A549 treated with GW870086 at 1 μM for 4 hours (cell line): ENCODE measurements around the gene ERBIN. TPM values are rescaled to one million over a fixed set of nuclear protein-coding genes. Genes with fewer than 3 reads are reported as not detected.

Source experiments
- total RNA-seq: library from RNA; stranded (reverse); fragments of 200-300 nt; extraction: Qiagen RNA extraction; gene quantifications from 5 replicates; pipeline ENCODE4 v1.2.3, GENCODE V29; 2022; ENCODE audit warnings: low read depth

Gene ERBIN
- 20.2 to 36.9 TPM (median 25.3 TPM) in 5 replicates for total RNA-seq

GRCh38 chr5:65926276-65926783, at the start of gene ERBIN:
Gene ERBIN (plus strand): TSS chr5:65926575. CDS start chr5:65992719, 66,144 bp downstream.

Other genes starting within 250 kb of the ERBIN start
- 6.3 to 8.7 TPM (median 7.1 TPM) in 5 replicates for gene SGTB, start 204.5 kb upstream of the ERBIN start, total RNA-seq
- 55.1 to 67.4 TPM (median 63.8 TPM) in 5 replicates for gene NLN, start 204.4 kb upstream of the ERBIN start, total RNA-seq
- gene SREK1, start 217.7 kb downstream of the ERBIN start, total RNA-seq, result 19.8 to 33.1 TPM (median 30.7 TPM) in 5 replicates